K562 (cell line): ENCODE data around the gene SDK1. TPM values are rescaled to one million over a fixed set of nuclear protein-coding genes. Genes with fewer than 3 reads are reported as not detected.

Source experiments
- ATAC-seq: fragments of 200-7000 bp; cut with Tn5 transposase; 3 replicates; pipeline ENCODE4 v1.9.1; 2020; ENCODE audit warnings: moderate library complexity
- BruUV-seq: library from RNA; stranded (reverse); fragments of 400-500 nt; replicated peaks from 2 replicates; lab custom pipeline; 2021; lab: Mats Ljungman, UMichigan
- CTCF ChIA-PET: fragments of 300-600 bp; formaldehyde crosslinking; extraction: SDS; loops from one replicate; lab custom pipeline; 2021; ENCODE audit warnings: low intra/inter-chr PET ratio; lab: Yijun Ruan, JAX
- POLR2A ChIA-PET: fragments of 300-600, 350-650 bp; sonication (Branson Sonifier 250); formaldehyde crosslinking; extraction: SDS; loops from one replicate; lab custom pipeline; 2021; ENCODE audit warnings: antibody characterized with exemption, inconsistent platforms; lab: Yijun Ruan, JAX
- DNase-seq, 4 experiments: peaks; one replicate each; pipeline versions ENCODE4 v3.0.0 to v3.0.0-alpha.2; 2011 to 2018; ENCODE audit warnings: low spot score in 3 of 4, mixed read lengths in 3 of 4; ENCODE audit errors: extremely low read depth in 1 of 4
- FAIRE-seq: peaks from 2 replicates; lab custom pipeline; 2011; peaks lifted over from hg19 to GRCh38; lab: Jason Lieb, UNC
- H2AFZ ChIP-seq: 2 replicates; pipeline ENCODE4 v1.6.0; 2011; ENCODE audit warnings: low read depth, low read length, control low read depth, inconsistent platforms
- H3K27ac ChIP-seq: fragments of 200-600 bp; 3 replicates; pipeline ENCODE4 v1.8.0; 2011; ENCODE audit warnings: low read depth, mild to moderate bottlenecking, control low read depth, inconsistent platforms, low read length, moderate library complexity, mixed read lengths; ENCODE audit errors: extremely low read depth
- H3K27me3 ChIP-seq, 2 experiments: fragments of 300-600 bp in 1 of 2; 2 replicates in 1 of 2; 3 replicates in 1 of 2; pipeline versions ENCODE4 v1.6.0 to v1.8.0; 2011; ENCODE audit warnings: inconsistent platforms in 2 of 2, low read length in 2 of 2, mild to moderate bottlenecking in 1 of 2, mixed read lengths in 1 of 2, moderate library complexity in 1 of 2; ENCODE audit not compliant: control insufficient read depth in 2 of 2, insufficient read depth in 2 of 2
- H3K36me3 ChIP-seq: fragments of 300-600 bp; 3 replicates; pipeline ENCODE4 v1.8.0; 2011; ENCODE audit warnings: mild to moderate bottlenecking, low read length, inconsistent platforms; ENCODE audit not compliant: control insufficient read depth, insufficient read depth
- H3K4me1 ChIP-seq, 2 experiments: fragments of 200-600 bp in 1 of 2; replicated peaks in 1 of 2; 2 replicates in 1 of 2; 3 replicates in 1 of 2; pipeline versions ENCODE4 v1.5.1 to v1.8.0; 2011; ENCODE audit warnings: inconsistent platforms in 2 of 2, low read length in 2 of 2, mild to moderate bottlenecking in 1 of 2, mixed read lengths in 1 of 2, moderate library complexity in 1 of 2; ENCODE audit not compliant: control insufficient read depth in 2 of 2, insufficient read depth in 2 of 2
- H3K4me2 ChIP-seq: 2 replicates; pipeline ENCODE4 v1.6.1; 2011; ENCODE audit warnings: low read length, control low read depth, inconsistent platforms, mixed read lengths; ENCODE audit not compliant: insufficient read depth
- H3K4me3 ChIP-seq: fragments of 200-600 bp; sonication (generic), shearing (Covaris generic); 2 replicates; pipeline ENCODE4 v1.5.1; 2016; ENCODE audit warnings: control low read depth, inconsistent platforms
- H3K79me2 ChIP-seq: fragments of 200-600 bp; 3 replicates; pipeline ENCODE4 v1.8.0; 2011; ENCODE audit warnings: low read length, inconsistent platforms; ENCODE audit not compliant: control insufficient read depth, insufficient read depth
- H3K9ac ChIP-seq, 2 experiments: 2 replicates each; pipeline versions ENCODE4 v1.6.0 to v1.6.1; 2011; ENCODE audit warnings: low read depth in 2 of 2, low read length in 2 of 2, control low read depth in 1 of 2, inconsistent platforms in 1 of 2, mild to moderate bottlenecking in 1 of 2, mixed read lengths in 1 of 2; ENCODE audit not compliant: insufficient read depth in 1 of 2
- H3K9me1 ChIP-seq: one replicate; pipeline ENCODE4 v1.6.0; 2011; ENCODE audit warnings: inconsistent platforms, mild to moderate bottlenecking, low read length, moderate library complexity; ENCODE audit not compliant: control insufficient read depth, insufficient read depth
- H3K9me3 ChIP-seq: replicated peaks from 2 replicates; pipeline ENCODE4 v1.5.1; 2011; ENCODE audit warnings: low read depth, low read length, inconsistent platforms; ENCODE audit not compliant: control insufficient read depth, insufficient read depth
- H4K20me1 ChIP-seq: replicated peaks from 2 replicates; pipeline ENCODE4 v1.6.1; 2011; ENCODE audit warnings: low read length, inconsistent platforms, mixed read lengths; ENCODE audit not compliant: control insufficient read depth, insufficient read depth
- FOXM1 ChIP-seq, 2 experiments: fragments of 450-650 bp in 1 of 2; sonication (generic) in 1 of 2; formaldehyde crosslinking in 1 of 2; IDR thresholded peaks; 2 replicates each; pipeline versions ENCODE4 v1.6.1 to v1.9.0; 2017 to 2022; ENCODE audit warnings: low read depth in 2 of 2, mild to moderate bottlenecking in 2 of 2, missing genetic modification reagents in 1 of 2, moderate library complexity in 1 of 2
- PML ChIP-seq: IDR thresholded peaks from 2 replicates; pipeline ENCODE4 v1.6.1; 2012; ENCODE audit warnings: low read length, inconsistent platforms
- SLC30A9 ChIP-seq: fragments of 250-450 bp; sonication (Bioruptor Pico); IDR thresholded peaks from 2 replicates; pipeline ENCODE4 v1.8.0; 2022; ENCODE audit warnings: mild to moderate bottlenecking, moderate library complexity
- TCF7L2 ChIP-seq: fragments of 150-350 bp; IDR thresholded peaks from 2 replicates; pipeline ENCODE4 v1.6.1; 2016; ENCODE audit warnings: low read depth, mild to moderate bottlenecking, low read length, moderate library complexity
- ZNF12 ChIP-seq: sonication (generic); formaldehyde crosslinking; IDR thresholded peaks from 2 replicates; pipeline ENCODE4 v1.4.0; 2020; ENCODE audit warnings: mild to moderate bottlenecking, missing genetic modification reagents
- ZNF444 ChIP-seq: fragments of 250-450 bp; sonication (Bioruptor Pico); IDR thresholded peaks from 2 replicates; pipeline ENCODE4 v1.4.0; 2020; ENCODE audit warnings: mild to moderate bottlenecking, moderate library complexity
- ZNF668 ChIP-seq: fragments of 250-450 bp; sonication (Bioruptor Pico); IDR thresholded peaks from 2 replicates; pipeline ENCODE4 v1.8.0; 2022; ENCODE audit warnings: mild to moderate bottlenecking, inconsistent platforms
- WGBS: fragments of 100-300 bp; shearing (Covaris generic); methylation state at CpG from one replicate; pipeline ENCODE4 v1.1.6; 2016; ENCODE audit warnings: low coverage, mixed read lengths; ENCODE audit not compliant: insufficient coverage; ENCODE audit errors: missing lambda C conversion rate; 5-methylcytosine and 5-hydroxymethylcytosine counted together
- in situ Hi-C: fragments of 300-500 bp; cut with MboI; formaldehyde crosslinking; loops from 4 replicates; pipeline ENCODE4 v1.15.0; 2018; ENCODE audit warnings: inconsistent platforms, mixed read lengths
- intact Hi-C: fragments of 100-400 bp; cut with micrococcal nuclease; formaldehyde crosslinking; loops from 2 replicates; pipeline ENCODE4 v1.14.2; 2022
- polyA plus RNA-seq, 8 experiments: library from polyadenylated mRNA; depleted of rRNA in 4 of 8; stranded (reverse) in 5 of 8; unstranded in 3 of 8; fragments of >200 nt; fragmentation: Nextera tagmentation in 2 of 8; fragmentation: Illumina TruSeq in 1 of 8; extraction: Ambion mirVana in 2 of 8; extraction: Trizol in 1 of 8; gene quantifications; 2 replicates each; pipeline versions ENCODE4 v1.2.1 to v1.2.3, GENCODE V29; 2011 to 2014; ENCODE audit warnings: inconsistent platforms in 1 of 8, missing spikeins in 1 of 8
- total RNA-seq, 7 experiments: library from RNA; depleted of rRNA in 6 of 7; stranded (reverse); fragments of >200 nt in 6 of 7; fragmentation: Illumina TruSeq in 2 of 7; extraction: Trizol in 2 of 7; gene quantifications; 2 replicates each; pipeline versions ENCODE4 v1.2.1 to v1.2.3, GENCODE V29; 2011 to 2021; ENCODE audit warnings: low replicate concordance in 1 of 7
- TF ChIP-seq, protein P1 (sequence below): fragments of 250-450 bp; sonication (Bioruptor Pico); IDR thresholded peaks from 2 replicates; pipeline ENCODE4 v1.8.0; 2022; ENCODE audit warnings: moderate library complexity, mild to moderate bottlenecking, inconsistent platforms
- TF ChIP-seq, protein P2 (sequence below): fragments of 200-800 bp; sonication (Bioruptor generic); IDR thresholded peaks from 2 replicates; pipeline ENCODE4 v1.6.1; 2016; ENCODE audit warnings: missing genetic modification characterization, missing compliant biosample characterization

SDK1 gene
- total and polyA plus RNA-seq, 9 of the 15 experiments (the other 6 are each of a cell fraction or from before 2014, with no cell fraction given): 0.16 TPM; not detected in 8

DNA sequence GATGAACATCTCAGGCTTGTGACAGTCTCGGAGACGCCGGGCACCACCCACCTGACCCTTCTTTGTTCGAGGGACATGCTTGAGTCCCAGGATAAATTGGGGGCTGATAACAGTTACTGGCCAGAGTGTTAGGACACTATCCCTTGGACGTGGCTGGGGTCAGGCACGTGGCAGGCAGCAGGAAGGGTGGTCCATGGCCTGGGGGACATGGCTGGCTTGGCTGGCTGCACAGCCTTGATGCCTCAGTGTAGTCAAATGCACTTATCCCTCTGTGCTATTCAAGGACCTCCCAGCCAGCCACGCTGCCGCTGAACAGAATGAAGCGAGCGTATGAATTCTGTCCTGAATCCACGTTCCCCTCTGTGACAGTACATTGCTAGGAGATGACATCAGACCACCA, 719.0 kb downstream of the SDK1 start:
- H3K9ac ChIP-seq: no peak overlapping the region
- no peaks in the 10 kb centered on the region for H4K20me1 ChIP-seq
- H3K4me3 ChIP-seq: no peak overlapping the region
- 2% methylated on average over 11 of the region's 11 CpGs for WGBS
- no peaks in the 10 kb centered on the region for H3K9me3 ChIP-seq
- peaks cover 8 to 30% of the 10 kb centered on the region in 2 experiments for H3K27me3 ChIP-seq
- BruUV-seq: no TSS peak
- no peak overlapping the region for H3K27ac ChIP-seq
- H3K4me1 ChIP-seq: no peaks in the 10 kb centered on the region
- ATAC-seq (no peak), DNase-seq (no peak), FAIRE-seq (no peak)
- no peaks in the 10 kb centered on the region for H3K79me2 ChIP-seq
- no peaks in the 10 kb centered on the region for H3K9me1 ChIP-seq
- in situ Hi-C loops (no loop called here), intact Hi-C loops (no loop called here)
- H3K36me3 ChIP-seq: no peaks in the 10 kb centered on the region
- H2AFZ ChIP-seq: no peak overlapping the region
- ChIA-PET CTCF (no interaction called here), POLR2A (no interaction called here)
- TF ChIP-seq ZNF668 (CRISPR knock-in tag) (no peak), SLC30A9 (CRISPR knock-in tag) (no peak), TCF7L2 (no peak), ZNF444 (CRISPR knock-in tag) (no peak), PML (no peak), FOXM1 (IDR thresholded peaks at IDR 0.05; ENCODE audit: low read depth) (no peak), FOXM1 (CRISPR knock-in tag; IDR thresholded peaks at IDR 0.05; ENCODE audit: low read depth) (no peak), ZNF12 (CRISPR knock-in tag) (no peak)
- TF ChIP-seq, protein P1, sequence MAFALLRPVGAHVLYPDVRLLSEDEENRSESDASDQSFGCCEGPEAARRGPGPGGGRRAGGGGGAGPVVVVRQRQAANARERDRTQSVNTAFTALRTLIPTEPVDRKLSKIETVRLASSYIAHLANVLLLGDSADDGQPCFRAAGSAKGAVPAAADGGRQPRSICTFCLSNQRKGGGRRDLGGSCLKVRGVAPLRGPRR: no peak
- TF ChIP-seq, protein P2, sequence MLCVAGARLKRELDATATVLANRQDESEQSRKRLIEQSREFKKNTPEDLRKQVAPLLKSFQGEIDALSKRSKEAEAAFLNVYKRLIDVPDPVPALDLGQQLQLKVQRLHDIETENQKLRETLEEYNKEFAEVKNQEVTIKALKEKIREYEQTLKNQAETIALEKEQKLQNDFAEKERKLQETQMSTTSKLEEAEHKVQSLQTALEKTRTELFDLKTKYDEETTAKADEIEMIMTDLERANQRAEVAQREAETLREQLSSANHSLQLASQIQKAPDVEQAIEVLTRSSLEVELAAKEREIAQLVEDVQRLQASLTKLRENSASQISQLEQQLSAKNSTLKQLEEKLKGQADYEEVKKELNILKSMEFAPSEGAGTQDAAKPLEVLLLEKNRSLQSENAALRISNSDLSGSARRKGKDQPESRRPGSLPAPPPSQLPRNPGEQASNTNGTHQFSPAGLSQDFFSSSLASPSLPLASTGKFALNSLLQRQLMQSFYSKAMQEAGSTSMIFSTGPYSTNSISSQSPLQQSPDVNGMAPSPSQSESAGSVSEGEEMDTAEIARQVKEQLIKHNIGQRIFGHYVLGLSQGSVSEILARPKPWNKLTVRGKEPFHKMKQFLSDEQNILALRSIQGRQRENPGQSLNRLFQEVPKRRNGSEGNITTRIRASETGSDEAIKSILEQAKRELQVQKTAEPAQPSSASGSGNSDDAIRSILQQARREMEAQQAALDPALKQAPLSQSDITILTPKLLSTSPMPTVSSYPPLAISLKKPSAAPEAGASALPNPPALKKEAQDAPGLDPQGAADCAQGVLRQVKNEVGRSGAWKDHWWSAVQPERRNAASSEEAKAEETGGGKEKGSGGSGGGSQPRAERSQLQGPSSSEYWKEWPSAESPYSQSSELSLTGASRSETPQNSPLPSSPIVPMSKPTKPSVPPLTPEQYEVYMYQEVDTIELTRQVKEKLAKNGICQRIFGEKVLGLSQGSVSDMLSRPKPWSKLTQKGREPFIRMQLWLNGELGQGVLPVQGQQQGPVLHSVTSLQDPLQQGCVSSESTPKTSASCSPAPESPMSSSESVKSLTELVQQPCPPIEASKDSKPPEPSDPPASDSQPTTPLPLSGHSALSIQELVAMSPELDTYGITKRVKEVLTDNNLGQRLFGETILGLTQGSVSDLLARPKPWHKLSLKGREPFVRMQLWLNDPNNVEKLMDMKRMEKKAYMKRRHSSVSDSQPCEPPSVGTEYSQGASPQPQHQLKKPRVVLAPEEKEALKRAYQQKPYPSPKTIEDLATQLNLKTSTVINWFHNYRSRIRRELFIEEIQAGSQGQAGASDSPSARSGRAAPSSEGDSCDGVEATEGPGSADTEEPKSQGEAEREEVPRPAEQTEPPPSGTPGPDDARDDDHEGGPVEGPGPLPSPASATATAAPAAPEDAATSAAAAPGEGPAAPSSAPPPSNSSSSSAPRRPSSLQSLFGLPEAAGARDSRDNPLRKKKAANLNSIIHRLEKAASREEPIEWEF (CRISPR knock-in tag): no peak
- H3K4me2 ChIP-seq: no peak overlapping the region
